Fibroblast of lung (primary cell): ENCODE data around the gene DPP10. TPM values are rescaled to one million over a fixed set of nuclear protein-coding genes. Genes with fewer than 3 reads are reported as not detected.

Experiments
- DNase-seq, 2 donors: peaks; one replicate each; pipeline versions ENCODE4 v3.0.0 to v3.0.0-alpha.2; 2010; ENCODE audit warnings: low read depth in 2 of 2
- H2AFZ ChIP-seq: 2 replicates; pipeline ENCODE4 v1.5.1; 2012; ENCODE audit warnings: low read length, control low read depth, inconsistent platforms
- H3K27ac ChIP-seq: 2 replicates; pipeline ENCODE4 v1.5.1; 2011; ENCODE audit warnings: low read length, control low read depth; ENCODE audit not compliant: insufficient read depth
- H3K27me3 ChIP-seq: 2 replicates; pipeline ENCODE4 v1.5.1; 2011; ENCODE audit warnings: mild to moderate bottlenecking, low read length; ENCODE audit not compliant: control insufficient read depth, insufficient read depth
- H3K36me3 ChIP-seq: 2 replicates; pipeline ENCODE4 v1.5.1; 2011; ENCODE audit warnings: low read length; ENCODE audit not compliant: control insufficient read depth, insufficient read depth
- H3K4me1 ChIP-seq: 2 replicates; pipeline ENCODE4 v1.5.1; 2011; ENCODE audit warnings: low read length; ENCODE audit not compliant: control insufficient read depth, insufficient read depth; ENCODE audit errors: extremely low read depth
- H3K4me2 ChIP-seq: 2 replicates; pipeline ENCODE4 v1.5.1; 2011; ENCODE audit warnings: low read length, control low read depth; ENCODE audit not compliant: insufficient read depth; ENCODE audit errors: extremely low read depth
- H3K4me3 ChIP-seq, 4 experiments: fragments of 200-600 bp in 1 of 4; sonication (generic) in 1 of 4; replicated peaks in 1 of 4; 2 replicates each; pipeline ENCODE4 v1.5.1; 2011 to 2016; ENCODE audit warnings: low read length in 4 of 4, low read depth in 3 of 4, mild to moderate bottlenecking in 3 of 4, control low read depth in 2 of 4, inconsistent platforms in 1 of 4, mixed read lengths in 1 of 4; ENCODE audit not compliant: insufficient read depth in 1 of 4; ENCODE audit errors: control extremely low read depth in 1 of 4
- H3K79me2 ChIP-seq: 2 replicates; pipeline ENCODE4 v1.5.1; 2012; ENCODE audit warnings: mild to moderate bottlenecking, low read length, inconsistent platforms; ENCODE audit not compliant: control insufficient read depth, insufficient read depth
- H3K9ac ChIP-seq: 2 replicates; pipeline ENCODE4 v1.5.1; 2011; ENCODE audit warnings: mild to moderate bottlenecking, low read length, control low read depth; ENCODE audit not compliant: insufficient read depth
- H3K9me3 ChIP-seq: 2 replicates; pipeline ENCODE4 v1.5.1; 2012; ENCODE audit warnings: low read depth, low read length; ENCODE audit not compliant: control insufficient read depth, insufficient read depth
- H4K20me1 ChIP-seq: 2 replicates; pipeline ENCODE4 v1.5.1; 2011; ENCODE audit warnings: low read length; ENCODE audit not compliant: control insufficient read depth, insufficient read depth; ENCODE audit errors: extremely low read depth
- CTCF ChIP-seq, 2 donors: IDR thresholded peaks in 1 of 2; conservative IDR thresholded peaks in 1 of 2; 1 replicate in 1 of 2; 2 replicates in 1 of 2; pipeline ENCODE4 v1.5.1; 2011 to 2012; ENCODE audit warnings: low read length in 2 of 2, control low read depth in 1 of 2, inconsistent platforms in 1 of 2, low read depth in 1 of 2, mild to moderate bottlenecking in 1 of 2
- EZH2 ChIP-seq: IDR thresholded peaks from 2 replicates; pipeline ENCODE4 v1.5.1; 2012; ENCODE audit warnings: low read length, control low read depth, mild to moderate bottlenecking; ENCODE audit errors: missing control alignments
- polyA plus RNA-seq, 2 donors: library from polyadenylated mRNA; depleted of rRNA in 1 of 2; stranded (reverse) in 1 of 2; unstranded in 1 of 2; fragments of >200 nt; gene quantifications; 2 replicates each; pipeline ENCODE4 v1.2.1, GENCODE V29; 2011 to 2012; ENCODE audit warnings: missing spikeins in 1 of 2
- total RNA-seq: library from RNA; depleted of rRNA; stranded (reverse); fragments of >200 nt; gene quantifications from 2 replicates; pipeline ENCODE4 v1.2.1, GENCODE V29; 2014

The DPP10 gene
- total and polyA plus RNA-seq, 2 donors (not counting 1 experiment from before 2014, with no cell fraction given) = not detected

GRCh38 chr2:114949228-114949804 lies 506.9 kb downstream of the DPP10 start:
- no peaks in the 10 kb centered on the region for H3K4me1 ChIP-seq
- no peaks in the 10 kb centered on the region for H4K20me1 ChIP-seq
- H3K79me2 ChIP-seq = no peaks in the 10 kb centered on the region
- no peak overlapping the region for H3K27ac ChIP-seq
- H3K9me3 ChIP-seq = no peaks in the 10 kb centered on the region
- no peaks in the 10 kb centered on the region for H3K36me3 ChIP-seq
- no peak overlapping the region for H3K9ac ChIP-seq
- no peak for DNase-seq
- H3K4me3 ChIP-seq = no peak overlapping the region
- TF ChIP-seq EZH2 = no peak
- no peak for TF ChIP-seq CTCF (conservative IDR thresholded peaks at IDR 0.05 in 1 of 2, IDR thresholded peaks at IDR 0.05 in 1 of 2; ENCODE audit: low read depth in 1 of 2, low read length in 2 of 2)
- no peak overlapping the region for H2AFZ ChIP-seq
- no peaks in the 10 kb centered on the region for H3K27me3 ChIP-seq
- H3K4me2 ChIP-seq = no peak overlapping the region

GRCh38 chr2:114960389-114960788 lies 517.9 kb downstream of the DPP10 start:
- Histone ChIP-seq H3K9ac (no peak overlapping the region), H3K79me2 (no peaks in the 10 kb centered on the region), H3K4me2 (no peak overlapping the region), H3K27me3 (no peaks in the 10 kb centered on the region), H3K9me3 (no peaks in the 10 kb centered on the region), H3K4me1 (no peaks in the 10 kb centered on the region), H4K20me1 (no peaks in the 10 kb centered on the region), H3K36me3 (no peaks in the 10 kb centered on the region), H3K27ac (no peak overlapping the region), H2AFZ (no peak overlapping the region), H3K4me3 (no peak overlapping the region)
- no peak for DNase-seq
- TF ChIP-seq CTCF (conservative IDR thresholded peaks at IDR 0.05 in 1 of 2, IDR thresholded peaks at IDR 0.05 in 1 of 2; ENCODE audit: low read depth in 1 of 2, low read length in 2 of 2) (no peak), EZH2 (no peak)

- DNase-seq = no peak
- Histone ChIP-seq H3K9ac (no peak overlapping the region), H3K79me2 (no peaks in the 10 kb centered on the region), H3K27ac (no peak overlapping the region), H3K9me3 (no peaks in the 10 kb centered on the region), H3K4me3 (no peak overlapping the region), H3K27me3 (no peaks in the 10 kb centered on the region), H4K20me1 (no peaks in the 10 kb centered on the region), H3K4me2 (no peak overlapping the region), H2AFZ (no peak overlapping the region), H3K4me1 (no peaks in the 10 kb centered on the region), H3K36me3 (no peaks in the 10 kb centered on the region)
- no peak for TF ChIP-seq EZH2
Measured at GRCh38 chr2:114962532-114962931, 520.1 kb downstream of the DPP10 start.
